RPMI8226 (cell line): ENCODE data around the gene ELOVL5.
A peak's percentile ranks its signal among the peaks of the same experiment; 100 is the strongest.
"Not testable (repeated sequence)": the region's sequence is repeated elsewhere in the genome, so short reads cannot be mapped to it uniquely, and the experiment has no call there.

ENCODE experiments used
- DNase-seq: peaks from one replicate; pipeline ENCODE4 v3.0.0-alpha.2; 2015

Gene ELOVL5

GRCh38 chr6:53348371-53349208, at the start of gene ELOVL5:
ELOVL5 (minus strand) TSS chr6:53348950; CDS start chr6:53295699, 53,251 bp downstream.
- DNase-seq: peak; percentile 93

- DNase-seq: no peak
Observed at GRCh38 chr6:53397283-53397682, 48.5 kb upstream of the ELOVL5 start.

- no peak for DNase-seq
Observed at GRCh38 chr6:53395986-53396385, 47.2 kb upstream of the ELOVL5 start.

GRCh38 chr6:53394704-53395103, 46.0 kb upstream of the ELOVL5 start:
- no peak for DNase-seq

- no peak for DNase-seq
Observed at GRCh38 chr6:53391170-53391569, 42.4 kb upstream of the ELOVL5 start.

GRCh38 chr6:53390010-53390409, 41.3 kb upstream of the ELOVL5 start:
- DNase-seq: no peak

GRCh38 chr6:53388615-53389014, 39.9 kb upstream of the ELOVL5 start:
- not testable (repeated sequence) for DNase-seq

GRCh38 chr6:53382421-53382820, 33.7 kb upstream of the ELOVL5 start:
- no peak for DNase-seq

GRCh38 chr6:53378208-53378607, 29.5 kb upstream of the ELOVL5 start:
- DNase-seq: no peak

- no peak for DNase-seq
Observed at GRCh38 chr6:53377793-53378192, 29.0 kb upstream of the ELOVL5 start.

GRCh38 chr6:53377289-53377688, 28.5 kb upstream of the ELOVL5 start:
- no peak for DNase-seq

GRCh38 chr6:53376661-53377226, 28.0 kb upstream of the ELOVL5 start:
- DNase-seq: no peak

- DNase-seq: no peak
Observed at GRCh38 chr6:53375847-53376246, 27.1 kb upstream of the ELOVL5 start.

GRCh38 chr6:53373638-53374037, 24.9 kb upstream of the ELOVL5 start:
- no peak for DNase-seq

GRCh38 chr6:53369876-53370515, 21.2 kb upstream of the ELOVL5 start:
- DNase-seq: no peak

GRCh38 chr6:53369051-53369450, 20.3 kb upstream of the ELOVL5 start:
- DNase-seq: no peak

- DNase-seq: no peak
Observed at GRCh38 chr6:53366128-53366641, 17.4 kb upstream of the ELOVL5 start.

GRCh38 chr6:53363341-53364079, 14.8 kb upstream of the ELOVL5 start:
- DNase-seq: no peak

GRCh38 chr6:53361549-53362031, 12.8 kb upstream of the ELOVL5 start:
- peak; percentile 81 for DNase-seq

- no peak for DNase-seq
Observed at GRCh38 chr6:53360093-53360912, 11.6 kb upstream of the ELOVL5 start.

- DNase-seq: no peak
Observed at GRCh38 chr6:53359843-53360092, 11.0 kb upstream of the ELOVL5 start.
